Cortex of kidney (tissue), 1 donor: ENCODE measurements around the gene NKTR.

Source experiments
- DNase-seq: peaks from one replicate; lab custom pipeline; 2025; lab: John Stamatoyannopoulos, UW

The NKTR gene

GRCh38 chr3:42682301-42683070 lies 82.0 kb downstream of the NKTR start:
- no peak for DNase-seq

- no peak for DNase-seq
Measured at GRCh38 chr3:42683875-42684598, 83.6 kb downstream of the NKTR start.

GRCh38 chr3:42684632-42685362 lies 84.3 kb downstream of the NKTR start:
- DNase-seq, result no peak

- DNase-seq, result no peak
Measured at GRCh38 chr3:42685363-42685881, 84.9 kb downstream of the NKTR start, which contains the start of gene KLHL40. TSS of gene KLHL40 (plus strand) at chr3:42685537. CDS start at chr3:42685619, 82 bp downstream.

- no peak for DNase-seq
Measured at GRCh38 chr3:42685891-42686820, 85.7 kb downstream of the NKTR start.

- no peak for DNase-seq
Measured at GRCh38 chr3:42686832-42687650, 86.6 kb downstream of the NKTR start.

GRCh38 chr3:42688016-42688415 lies 87.5 kb downstream of the NKTR start:
- DNase-seq, result no peak

- DNase-seq, result no peak
Measured at GRCh38 chr3:42688487-42689420, 88.3 kb downstream of the NKTR start.

- DNase-seq, result no peak
Measured at GRCh38 chr3:42689421-42690014, 89.0 kb downstream of the NKTR start.

- no peak for DNase-seq
Measured at GRCh38 chr3:42690191-42690590, 89.7 kb downstream of the NKTR start.

- DNase-seq, result no peak
Measured at GRCh38 chr3:42690766-42691680, 90.5 kb downstream of the NKTR start.

- DNase-seq, result no peak
Measured at GRCh38 chr3:42691816-42692666, 91.6 kb downstream of the NKTR start.

- DNase-seq, result no peak
Measured at GRCh38 chr3:42692667-42693529, 92.4 kb downstream of the NKTR start.

GRCh38 chr3:42693530-42693930 lies 93.0 kb downstream of the NKTR start:
- no peak for DNase-seq

GRCh38 chr3:42694366-42694765 lies 93.9 kb downstream of the NKTR start:
- DNase-seq, result no peak
